A549 (cell line): ENCODE measurements around the gene CNGA1. TPM values are rescaled to one million over a fixed set of nuclear protein-coding genes. Genes with fewer than 3 reads are reported as not detected.
"Not testable (repeated sequence)": the region's sequence is repeated elsewhere in the genome, so short reads cannot be mapped to it uniquely, and the experiment has no call there.

Source experiments
- ATAC-seq, 2 experiments: fragments of 200-7000 bp in 1 of 2; fragments of >200 bp in 1 of 2; cut with Nextera tagmentation in 1 of 2; cut with Tn5 transposase in 1 of 2; 3 replicates each; pipeline versions ENCODE4 v1.8.0 to v1.9.1; 2018 to 2020; ENCODE audit warnings: mild to moderate bottlenecking in 1 of 2, moderate library complexity in 1 of 2
- CTCF ChIA-PET: fragments of 300-600 bp; sonication (Branson Sonifier 250); formaldehyde crosslinking; extraction: SDS; loops from one replicate; lab custom pipeline; 2021; ENCODE audit warnings: antibody characterized with exemption, inconsistent platforms; lab: Yijun Ruan, JAX
- POLR2A ChIA-PET: fragments of 350-600 bp; formaldehyde crosslinking; extraction: SDS; loops from one replicate; lab custom pipeline; 2021; ENCODE audit warnings: antibody characterized with exemption, inconsistent platforms; lab: Yijun Ruan, JAX
- DNase-seq, 2 experiments: peaks; one replicate each; pipeline versions ENCODE4 v3.0.0 to v3.0.0-alpha.2; 2011 to 2016; ENCODE audit warnings: low read depth in 1 of 2, low spot score in 1 of 2
- FAIRE-seq: peaks from 2 replicates; lab custom pipeline; 2011; peaks lifted over from hg19 to GRCh38; lab: Jason Lieb, UNC
- H3K27ac ChIP-seq, 2 experiments: fragments of >200 bp; sonication (Bioruptor Twin); formaldehyde crosslinking; 3 replicates each; pipeline ENCODE4 v1.5.1; 2016 to 2017
- H3K4me1 ChIP-seq: fragments of >200 bp; sonication (Bioruptor Twin); formaldehyde crosslinking; 3 replicates; pipeline ENCODE4 v1.6.1; 2016
- H3K4me2 ChIP-seq: fragments of >200 bp; sonication (Bioruptor Twin); formaldehyde crosslinking; 3 replicates; pipeline ENCODE4 v1.6.1; 2016
- H3K4me3 ChIP-seq: fragments of >200 bp; sonication (Bioruptor Twin); formaldehyde crosslinking; 3 replicates; pipeline ENCODE4 v1.5.1; 2016
- H3K9me3 ChIP-seq: fragments of >200 bp; sonication (Bioruptor Twin); formaldehyde crosslinking; 3 replicates; pipeline ENCODE4 v1.6.1; 2016
- BCL3 ChIP-seq: fragments of >200 bp; sonication (Bioruptor Twin); formaldehyde crosslinking; IDR thresholded peaks from 3 replicates; pipeline ENCODE4 v1.6.1; 2016
- BHLHE40 ChIP-seq: IDR thresholded peaks from 2 replicates; pipeline ENCODE4 v1.6.1; 2012; ENCODE audit warnings: low read depth, low read length, inconsistent platforms
- CHD2 ChIP-seq: fragments of 150-350 bp; IDR thresholded peaks from 2 replicates; pipeline ENCODE4 v1.6.1; 2014; ENCODE audit warnings: low read length; ENCODE audit not compliant: partially characterized antibody
- CHD4 ChIP-seq: fragments of 200-600 bp; sonication (generic); IDR thresholded peaks from 2 replicates; pipeline ENCODE4 v1.6.1; 2016; ENCODE audit warnings: antibody characterized with exemption, mild to moderate bottlenecking, borderline replicate concordance
- E2F6 ChIP-seq: IDR thresholded peaks from 2 replicates; pipeline ENCODE4 v1.6.1; 2012; ENCODE audit warnings: low read depth, borderline replicate concordance
- EHMT2 ChIP-seq: fragments of 200-600 bp; sonication (generic); IDR thresholded peaks from 2 replicates; pipeline ENCODE4 v1.6.1; 2016; ENCODE audit warnings: antibody characterized with exemption, low read depth, mild to moderate bottlenecking, moderate library complexity
- HES2 ChIP-seq: fragments of >200 bp; sonication (Bioruptor Twin); formaldehyde crosslinking; IDR thresholded peaks from 2 replicates; pipeline ENCODE4 v1.6.1; 2016
- HEYL ChIP-seq: fragments of 250-450 bp; sonication (Bioruptor Pico); IDR thresholded peaks from 2 replicates; pipeline ENCODE4 v1.8.0; 2021; ENCODE audit warnings: mild to moderate bottlenecking, moderate library complexity
- HOXB13 ChIP-seq: fragments of 250-450 bp; sonication (Bioruptor Pico); IDR thresholded peaks from 2 replicates; pipeline ENCODE4 v1.5.0; 2020; ENCODE audit warnings: low read depth, mild to moderate bottlenecking, moderate library complexity
- KDM5A ChIP-seq: fragments of 200-600 bp; sonication (generic); IDR thresholded peaks from 2 replicates; pipeline ENCODE4 v1.6.1; 2016; ENCODE audit warnings: antibody characterized with exemption, mild to moderate bottlenecking
- MAZ ChIP-seq: fragments of 150-350 bp; IDR thresholded peaks from 2 replicates; pipeline ENCODE4 v1.6.1; 2014; ENCODE audit warnings: antibody characterized with exemption, low read depth, low read length, borderline replicate concordance
- RAD21 ChIP-seq, 2 experiments: fragments of >200 bp in 1 of 2; sonication (Bioruptor Twin) in 1 of 2; formaldehyde crosslinking in 1 of 2; IDR thresholded peaks in 1 of 2; conservative IDR thresholded peaks in 1 of 2; 2 replicates in 1 of 2; 3 replicates in 1 of 2; pipeline ENCODE4 v1.6.1; 2012 to 2018; ENCODE audit warnings: inconsistent platforms in 1 of 2
- RFX5 ChIP-seq: fragments of 450-650 bp; IDR thresholded peaks from 2 replicates; pipeline ENCODE4 v1.7.1; 2014; ENCODE audit warnings: antibody characterized with exemption, mild to moderate bottlenecking, moderate library complexity
- SMC3 ChIP-seq: fragments of >200 bp; sonication (Bioruptor Twin); formaldehyde crosslinking; IDR thresholded peaks from 3 replicates; pipeline ENCODE4 v1.6.1; 2018; ENCODE audit warnings: inconsistent platforms
- SREBF2 ChIP-seq: fragments of 450-650 bp; IDR thresholded peaks from 2 replicates; pipeline ENCODE4 v1.6.1; 2014; ENCODE audit warnings: mild to moderate bottlenecking, moderate library complexity
- ZNF302 ChIP-seq: fragments of 250-450 bp; sonication (Bioruptor Pico); IDR thresholded peaks from 2 replicates; pipeline ENCODE4 v1.9.0; 2021; ENCODE audit warnings: inconsistent platforms, mild to moderate bottlenecking, moderate library complexity
- WGBS: methylation state at CpG from one replicate; pipeline ENCODE4 v1.1.6; 2017; ENCODE audit errors: missing lambda C conversion rate; 5-methylcytosine and 5-hydroxymethylcytosine counted together
- polyA plus RNA-seq, 4 experiments: library from polyadenylated mRNA; depleted of rRNA in 3 of 4; stranded (reverse); fragments of >200 nt; fragmentation: RNase III in 1 of 4; extraction: RNeasy Plus Mini Kit Qiagen cat#74134 plus additional on column Dnase treatment in 1 of 4; gene quantifications; 2 replicates in 3 of 4; 3 replicates in 1 of 4; pipeline ENCODE4 v1.2.3, GENCODE V29; 2011 to 2017
- TF ChIP-seq, protein P1 (sequence below): fragments of 250-450 bp; sonication (Bioruptor Pico); IDR thresholded peaks from 2 replicates; pipeline ENCODE4 v1.5.0; 2020; ENCODE audit warnings: low read depth, mild to moderate bottlenecking, moderate library complexity
- TF ChIP-seq, protein P2 (sequence below): IDR thresholded peaks from 2 replicates; pipeline ENCODE4 v1.6.1; 2012

The CNGA1 gene
- polyA plus RNA-seq, 2 of the 4 experiments (the other 2 are of a cell fraction): 0.12 TPM; not detected in 1

DNA sequence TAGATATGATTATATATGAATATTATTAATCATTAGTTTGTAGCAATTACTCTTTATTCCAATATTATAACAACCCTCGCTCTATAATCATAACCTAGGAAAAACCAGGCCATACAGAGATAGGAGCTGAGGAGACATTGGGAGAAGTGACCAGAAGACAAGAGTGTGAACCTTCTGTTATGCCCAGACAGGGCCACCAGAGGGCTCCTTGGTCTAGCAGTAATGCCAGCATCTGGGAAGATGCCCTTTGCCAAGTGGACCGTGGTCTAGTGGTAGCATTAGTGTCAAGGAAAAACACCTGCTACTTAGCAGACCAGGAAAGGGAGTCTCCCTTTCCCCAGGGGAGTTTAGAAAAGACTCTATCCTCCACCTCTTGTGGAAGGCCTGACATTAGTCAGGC lies 12.9 kb downstream of the CNGA1 start:
- H3K9me3 ChIP-seq, ATAC-seq, H3K4me3 ChIP-seq, FAIRE-seq, H3K27ac ChIP-seq, H3K4me2 ChIP-seq, H3K4me1 ChIP-seq, POLR2A ChIA-PET: not testable (repeated sequence)
- peak in 1 of 2 experiments; percentile 46 for DNase-seq
- 7% methylated on average over 2 of the region's 2 CpGs for WGBS
- TF ChIP-seq RAD21 (conservative IDR thresholded peaks at IDR 0.05 in 1 of 2, IDR thresholded peaks at IDR 0.05 in 1 of 2) (peak; percentile 20 to 60; a peak in 2 of 5 replicates), SMC3 (peak; percentile 43; the same call in 2 of the 3 replicates)
- CTCF ChIA-PET: interaction anchor here (0.7 to 1.9 kb wide), 6 partner anchors 9 to 452 kb away, joined by 3 to 6 read pairs (median 4); no protein-coding TSS in a partner anchor

GRCh38 chr4:48002267-48002666 lies 14.2 kb downstream of the CNGA1 start:
- DNase-seq: no peak
- TF ChIP-seq HOXB13 (CRISPR knock-in tag) (no peak), HEYL (CRISPR knock-in tag) (no peak)
- TF ChIP-seq, protein P1, sequence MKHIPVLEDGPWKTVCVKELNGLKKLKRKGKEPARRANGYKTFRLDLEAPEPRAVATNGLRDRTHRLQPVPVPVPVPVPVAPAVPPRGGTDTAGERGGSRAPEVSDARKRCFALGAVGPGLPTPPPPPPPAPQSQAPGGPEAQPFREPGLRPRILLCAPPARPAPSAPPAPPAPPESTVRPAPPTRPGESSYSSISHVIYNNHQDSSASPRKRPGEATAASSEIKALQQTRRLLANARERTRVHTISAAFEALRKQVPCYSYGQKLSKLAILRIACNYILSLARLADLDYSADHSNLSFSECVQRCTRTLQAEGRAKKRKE (CRISPR knock-in tag): no peak
- TF ChIP-seq, all 56 proteins: peak for 0
- Histone ChIP-seq H3K4me1 (no peaks in the 10 kb centered on the region), H3K4me2 (no peak overlapping the region), H3K9me3 (0 out of 3 replicates have a peak, but pooled peaks cover 1% of the 10 kb centered on the region), H3K27ac (no peak overlapping the region), H3K4me3 (no peak overlapping the region)
- FAIRE-seq (no peak), ATAC-seq (no peak)
- 6% methylated on average over 1 of the region's 1 CpG for WGBS
- CTCF ChIA-PET: interaction anchor here (0.6 to 2.5 kb wide), 5 partner anchors 13 to 85 kb away, joined by 3 to 6 read pairs (median 3); no protein-coding TSS in a partner anchor
- POLR2A ChIA-PET: no interaction called here

- FAIRE-seq (no peak), DNase-seq (no peak), ATAC-seq (no peak)
- no peak for TF ChIP-seq SREBF2
- TF ChIP-seq BHLHE40: no peak
- no peak for TF ChIP-seq KDM5A
- TF ChIP-seq E2F6: no peak
- TF ChIP-seq RFX5: no peak
- TF ChIP-seq, protein P2, sequence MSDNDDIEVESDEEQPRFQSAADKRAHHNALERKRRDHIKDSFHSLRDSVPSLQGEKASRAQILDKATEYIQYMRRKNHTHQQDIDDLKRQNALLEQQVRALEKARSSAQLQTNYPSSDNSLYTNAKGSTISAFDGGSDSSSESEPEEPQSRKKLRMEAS: no peak
- no peak for TF ChIP-seq EHMT2
- no peak for TF ChIP-seq CHD4
- no peak for TF ChIP-seq HES2
- no peak for TF ChIP-seq MAZ
- no peak for TF ChIP-seq ZNF302 (CRISPR knock-in tag)
- TF ChIP-seq HEYL (CRISPR knock-in tag): no peak
- TF ChIP-seq SMC3: no peak
- no peak for TF ChIP-seq BCL3
- no peak for TF ChIP-seq CHD2
- Histone ChIP-seq H3K4me3 (no peak overlapping the region), H3K4me2 (no peak overlapping the region), H3K9me3 (no peaks in the 10 kb centered on the region), H3K27ac (no peak overlapping the region), H3K4me1 (no peaks in the 10 kb centered on the region)
- ChIA-PET POLR2A (no interaction called here), CTCF (no interaction called here)
- 0% methylated on average over 1 of the region's 1 CpG for WGBS
These were observed 20.5 kb downstream of the CNGA1 start for GRCh38 chr4:47996021-47996420.
